ENCODE data around the gene ERFL.

Gene ERFL

GRCh38 chr19:41959056-41960053 lies 31.1 kb upstream of the ERFL start, which contains the start of gene RABAC1:
Gene RABAC1 (minus strand): TSS chr19:41959321. CDS start chr19:41959292, 29 bp downstream.
- peak; percentile 90 for DNase-seq (ENCODE audit: low spot score)
- Histone ChIP-seq H3K4me1 (ENCODE audit: insufficient read depth, poor library complexity, severe bottlenecking) (peaks cover 7% of the 10 kb centered on the region), H3K27me3 (ENCODE audit: insufficient read depth, poor library complexity, severe bottlenecking) (no peaks in the 10 kb centered on the region), H3K27ac (ENCODE audit: poor library complexity, severe bottlenecking) (peak within 1 kb of the TSS; percentile 41), H3K4me3 (ENCODE audit: severe bottlenecking) (peak within 1 kb of the TSS; percentile 72), H3K9me3 (ENCODE audit: severe bottlenecking) (no peaks in the 10 kb centered on the region), H3K36me3 (ENCODE audit: low read depth) (peaks cover 5% of the 10 kb centered on the region; the same call in 1 of the 2 replicates)
- peak; percentile 82 for ATAC-seq (ENCODE audit: low read depth)
- TF ChIP-seq, protein P1, sequence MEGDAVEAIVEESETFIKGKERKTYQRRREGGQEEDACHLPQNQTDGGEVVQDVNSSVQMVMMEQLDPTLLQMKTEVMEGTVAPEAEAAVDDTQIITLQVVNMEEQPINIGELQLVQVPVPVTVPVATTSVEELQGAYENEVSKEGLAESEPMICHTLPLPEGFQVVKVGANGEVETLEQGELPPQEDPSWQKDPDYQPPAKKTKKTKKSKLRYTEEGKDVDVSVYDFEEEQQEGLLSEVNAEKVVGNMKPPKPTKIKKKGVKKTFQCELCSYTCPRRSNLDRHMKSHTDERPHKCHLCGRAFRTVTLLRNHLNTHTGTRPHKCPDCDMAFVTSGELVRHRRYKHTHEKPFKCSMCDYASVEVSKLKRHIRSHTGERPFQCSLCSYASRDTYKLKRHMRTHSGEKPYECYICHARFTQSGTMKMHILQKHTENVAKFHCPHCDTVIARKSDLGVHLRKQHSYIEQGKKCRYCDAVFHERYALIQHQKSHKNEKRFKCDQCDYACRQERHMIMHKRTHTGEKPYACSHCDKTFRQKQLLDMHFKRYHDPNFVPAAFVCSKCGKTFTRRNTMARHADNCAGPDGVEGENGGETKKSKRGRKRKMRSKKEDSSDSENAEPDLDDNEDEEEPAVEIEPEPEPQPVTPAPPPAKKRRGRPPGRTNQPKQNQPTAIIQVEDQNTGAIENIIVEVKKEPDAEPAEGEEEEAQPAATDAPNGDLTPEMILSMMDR (IDR thresholded peaks at IDR 0.05; ENCODE audit: poor library complexity, severe bottlenecking), result peak; percentile 25

DNA sequence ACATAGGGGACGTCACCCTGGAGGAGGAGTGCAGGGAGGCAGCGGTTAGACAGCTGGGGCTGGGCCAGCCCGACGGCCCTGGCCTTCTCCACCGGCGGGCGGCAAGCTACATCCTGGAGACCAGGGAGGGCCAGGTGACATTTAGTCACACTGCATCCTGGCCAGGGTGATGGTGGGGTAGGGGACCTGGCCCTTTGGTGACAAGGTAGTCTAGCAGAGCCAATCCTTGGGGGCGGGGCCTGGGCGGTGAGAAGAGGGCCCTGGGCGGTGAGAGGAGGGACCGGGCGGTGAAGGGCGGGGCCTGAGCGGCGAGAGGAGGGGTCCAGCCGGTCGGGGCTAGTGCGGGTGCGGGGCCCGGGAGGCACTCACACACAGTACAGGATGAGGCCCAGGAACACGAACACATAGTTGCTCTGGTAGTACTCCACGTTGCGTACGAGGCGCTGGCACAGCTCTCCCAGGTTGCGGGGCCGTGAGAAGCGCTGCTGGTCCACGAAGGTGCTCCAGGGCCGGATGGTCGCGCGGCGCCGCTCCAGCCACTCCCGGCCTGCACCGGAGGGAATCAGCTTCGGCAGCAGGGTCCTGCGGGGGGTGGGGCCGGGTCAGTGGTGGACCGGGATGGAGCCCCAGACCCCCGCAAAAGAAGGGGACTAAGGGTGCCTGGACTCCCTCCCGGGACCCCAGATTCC lies 30.3 kb upstream of the ERFL start:
- Histone ChIP-seq H3K27me3 (ENCODE audit: insufficient read depth, poor library complexity, severe bottlenecking) (no peaks in the 10 kb centered on the region), H3K9me3 (ENCODE audit: severe bottlenecking) (no peaks in the 10 kb centered on the region), H3K4me1 (ENCODE audit: insufficient read depth, poor library complexity, severe bottlenecking) (peaks cover 7% of the 10 kb centered on the region), H3K27ac (ENCODE audit: poor library complexity, severe bottlenecking) (peak overlapping the region; percentile 41), H3K4me3 (ENCODE audit: severe bottlenecking) (peak overlapping the region; percentile 72), H3K36me3 (ENCODE audit: low read depth) (peaks cover 5% of the 10 kb centered on the region; the same call in 1 of the 2 replicates)
- ATAC-seq (ENCODE audit: low read depth), result peak; percentile 74
- peak; percentile 87 for DNase-seq (ENCODE audit: low spot score)
- TF ChIP-seq, protein P1 (IDR thresholded peaks at IDR 0.05; ENCODE audit: poor library complexity, severe bottlenecking), result no peak

- TF ChIP-seq, protein P1 (IDR thresholded peaks at IDR 0.05; ENCODE audit: poor library complexity, severe bottlenecking), result peak; percentile 95
- no peaks in the 10 kb centered on the region for H3K27me3 ChIP-seq (ENCODE audit: insufficient read depth, poor library complexity, severe bottlenecking)
- ATAC-seq (ENCODE audit: low read depth), result peak; percentile 75
Observed at GRCh38 chr19:41957838-41958366, 29.7 kb upstream of the ERFL start.

GRCh38 chr19:41957161-41957837 lies 29.1 kb upstream of the ERFL start:
- Histone ChIP-seq H3K27ac (ENCODE audit: poor library complexity, severe bottlenecking) (no peak overlapping the region), H3K36me3 (ENCODE audit: low read depth) (peaks cover 5% of the 10 kb centered on the region; the same call in 1 of the 2 replicates), H3K4me1 (ENCODE audit: insufficient read depth, poor library complexity, severe bottlenecking) (peaks cover 7% of the 10 kb centered on the region), H3K27me3 (ENCODE audit: insufficient read depth, poor library complexity, severe bottlenecking) (no peaks in the 10 kb centered on the region), H3K9me3 (ENCODE audit: severe bottlenecking) (no peaks in the 10 kb centered on the region), H3K4me3 (ENCODE audit: severe bottlenecking) (no peak overlapping the region)
- no peak for ATAC-seq (ENCODE audit: low read depth)
- DNase-seq (ENCODE audit: low spot score), result no peak
- TF ChIP-seq, protein P1 (IDR thresholded peaks at IDR 0.05; ENCODE audit: poor library complexity, severe bottlenecking), result no peak

More at GRCh38 chr19:41957838-41958366, 29.7 kb upstream of the ERFL start:
- no peaks in the 10 kb centered on the region for H3K9me3 ChIP-seq (ENCODE audit: severe bottlenecking)
- peak overlapping the region; percentile 41 for H3K27ac ChIP-seq (ENCODE audit: poor library complexity, severe bottlenecking)
- H3K36me3 ChIP-seq (ENCODE audit: low read depth), result peaks cover 5% of the 10 kb centered on the region; the same call in 1 of the 2 replicates
- DNase-seq (ENCODE audit: low spot score), result no peak
- peaks cover 7% of the 10 kb centered on the region for H3K4me1 ChIP-seq (ENCODE audit: insufficient read depth, poor library complexity, severe bottlenecking)
- H3K4me3 ChIP-seq (ENCODE audit: severe bottlenecking), result peak overlapping the region; percentile 72

All from RWPE2 (cell line).